GM21360 (cell line): ENCODE data around the gene SCNM1.
"Not testable (repeated sequence)": the region's sequence is repeated elsewhere in the genome, so short reads cannot be mapped to it uniquely, and the experiment has no call there.

Experiments used
- ATAC-seq: cut with Tn5 transposase; IDR thresholded peaks from one replicate; pipeline ENCODE4 v1.9.1; 2021; ENCODE audit warnings: mild to moderate bottlenecking, moderate library complexity; ENCODE audit not compliant: unreplicated experiment

SCNM1 gene

DNA sequence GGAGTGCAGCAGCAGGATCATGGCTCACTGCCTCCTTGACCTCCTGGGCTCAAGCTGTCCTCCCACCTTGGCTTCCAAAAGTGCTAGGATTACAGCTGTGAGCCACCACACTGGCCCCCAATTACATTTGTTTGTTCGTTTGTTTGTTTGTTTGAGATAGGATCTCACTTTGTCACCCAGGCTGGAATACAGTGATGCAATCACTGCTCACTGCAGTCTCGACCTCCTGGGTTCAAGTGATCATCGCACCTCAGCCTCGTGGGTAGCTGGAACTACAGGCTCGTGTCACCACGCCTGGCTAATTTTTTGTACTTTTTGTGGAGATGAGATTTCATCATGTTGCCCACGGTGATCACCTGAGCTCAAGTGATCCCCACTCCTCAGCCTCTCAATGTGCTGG lies 26.1 kb downstream of the SCNM1 start:
- ATAC-seq = no peak

DNA sequence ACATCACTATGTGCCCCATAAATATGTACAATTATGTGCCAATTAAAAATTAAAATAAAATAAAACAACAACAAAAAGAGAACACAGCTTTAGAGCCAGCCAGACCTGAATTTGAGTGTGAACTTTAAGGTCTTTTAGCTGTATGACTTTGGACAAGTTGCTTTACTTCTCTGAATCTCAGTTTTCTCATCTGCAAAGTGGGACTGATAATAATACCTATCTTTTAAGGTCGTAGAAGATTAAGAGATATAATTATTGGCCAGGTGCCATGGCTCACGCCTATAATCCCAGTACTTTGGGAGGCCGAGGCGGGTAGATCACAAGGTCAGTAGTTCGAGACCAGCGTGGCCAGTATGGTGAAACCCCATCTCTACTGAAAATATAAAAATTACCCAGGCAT lies 27.4 kb downstream of the SCNM1 start:
- no peak for ATAC-seq

DNA sequence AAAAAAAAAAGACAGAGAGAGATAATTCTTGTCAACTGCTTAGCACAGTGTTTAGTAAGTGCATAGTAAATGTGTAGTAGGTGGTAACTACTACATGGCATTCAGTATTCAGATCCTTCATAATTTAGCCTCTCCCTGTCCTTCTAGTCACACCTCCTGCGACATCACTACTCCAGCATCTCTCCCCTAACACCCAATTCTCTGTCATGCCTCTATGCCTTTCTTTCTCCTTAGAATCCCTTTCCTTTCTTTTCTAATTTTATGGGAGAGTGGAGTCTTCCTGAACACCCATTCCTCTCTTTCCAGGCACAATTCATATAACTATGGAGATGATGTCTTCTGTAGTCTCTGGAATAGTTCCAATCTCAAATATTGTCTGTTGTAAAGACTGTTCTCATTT lies 27.9 kb downstream of the SCNM1 start:
- no peak for ATAC-seq

DNA sequence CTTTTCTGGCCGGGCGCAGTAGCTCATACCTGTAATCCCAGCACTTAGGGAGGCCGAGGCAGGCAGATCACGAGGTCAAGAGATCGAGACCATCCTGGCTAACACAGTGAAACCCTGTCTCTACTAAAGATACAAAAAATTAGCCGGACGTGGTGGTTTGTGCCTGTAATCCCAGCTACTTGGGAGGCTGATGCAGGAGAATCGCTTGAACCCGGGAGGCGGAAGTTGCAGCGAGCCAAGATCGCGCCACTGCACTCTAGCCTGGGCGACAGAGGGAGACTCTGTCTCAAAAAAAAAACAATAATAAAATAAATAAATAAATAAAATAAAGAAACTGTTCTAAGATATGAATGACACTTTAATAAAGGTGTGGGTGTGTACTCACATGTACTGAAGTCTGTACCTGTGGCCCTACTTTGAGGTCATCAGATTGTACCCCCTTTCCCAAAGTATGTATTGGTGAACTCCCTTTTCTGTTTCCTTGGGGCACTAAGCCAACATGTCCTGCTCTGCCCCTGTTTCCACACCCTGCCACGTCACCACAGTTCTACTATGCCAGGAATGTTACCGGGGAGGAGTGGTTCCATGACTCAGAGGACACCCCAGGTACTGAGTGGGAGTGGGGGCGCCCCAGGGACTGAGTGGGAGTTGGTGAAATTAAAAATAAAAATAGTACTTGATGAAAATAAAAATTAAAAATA lies 29.1 kb downstream of the SCNM1 start:
- not testable (repeated sequence) for ATAC-seq

DNA sequence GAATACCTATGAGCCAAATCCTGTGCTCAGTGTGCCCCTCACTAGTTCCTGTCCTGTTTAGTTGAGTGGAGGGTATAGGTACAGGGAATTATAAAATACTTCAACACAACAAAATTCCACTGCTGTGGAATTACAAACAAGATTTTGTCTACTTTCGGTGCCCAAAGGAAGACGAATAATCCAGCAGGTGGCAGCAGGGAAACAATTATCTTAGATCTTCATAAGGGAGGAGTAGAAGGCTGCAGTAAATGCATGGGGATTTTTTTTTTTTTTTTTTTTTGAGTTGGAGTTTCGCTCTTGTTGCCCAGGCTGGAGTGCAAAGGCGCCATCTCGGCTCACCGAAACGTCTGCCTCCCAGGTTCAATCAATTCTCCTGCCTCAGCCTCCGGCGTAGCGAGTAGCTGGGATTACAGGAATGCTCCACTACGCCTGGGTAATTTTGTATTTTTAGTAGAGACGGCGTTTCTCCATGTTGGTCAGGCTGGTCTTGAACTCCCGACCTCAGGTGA lies 30.4 kb downstream of the SCNM1 start:
- no peak for ATAC-seq

DNA sequence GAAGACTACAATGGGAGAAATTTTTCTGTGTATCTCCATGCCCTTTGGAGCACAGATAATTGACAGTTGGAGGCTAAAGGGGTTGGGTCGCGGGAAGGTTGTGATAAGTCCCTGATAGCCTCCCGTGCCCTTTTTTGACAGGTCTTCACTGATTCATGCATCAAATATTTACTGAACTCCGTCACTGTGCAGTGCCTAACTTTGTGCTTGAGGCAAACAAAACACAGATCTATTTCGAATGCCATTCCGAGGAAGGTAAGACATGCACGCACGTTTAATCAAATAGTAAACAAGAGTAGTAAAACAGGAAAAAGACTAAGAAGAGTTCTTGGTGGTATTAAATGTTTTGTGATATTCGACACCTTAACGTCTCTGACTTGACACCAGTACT lies 31.9 kb downstream of the SCNM1 start:
- ATAC-seq = no peak

DNA sequence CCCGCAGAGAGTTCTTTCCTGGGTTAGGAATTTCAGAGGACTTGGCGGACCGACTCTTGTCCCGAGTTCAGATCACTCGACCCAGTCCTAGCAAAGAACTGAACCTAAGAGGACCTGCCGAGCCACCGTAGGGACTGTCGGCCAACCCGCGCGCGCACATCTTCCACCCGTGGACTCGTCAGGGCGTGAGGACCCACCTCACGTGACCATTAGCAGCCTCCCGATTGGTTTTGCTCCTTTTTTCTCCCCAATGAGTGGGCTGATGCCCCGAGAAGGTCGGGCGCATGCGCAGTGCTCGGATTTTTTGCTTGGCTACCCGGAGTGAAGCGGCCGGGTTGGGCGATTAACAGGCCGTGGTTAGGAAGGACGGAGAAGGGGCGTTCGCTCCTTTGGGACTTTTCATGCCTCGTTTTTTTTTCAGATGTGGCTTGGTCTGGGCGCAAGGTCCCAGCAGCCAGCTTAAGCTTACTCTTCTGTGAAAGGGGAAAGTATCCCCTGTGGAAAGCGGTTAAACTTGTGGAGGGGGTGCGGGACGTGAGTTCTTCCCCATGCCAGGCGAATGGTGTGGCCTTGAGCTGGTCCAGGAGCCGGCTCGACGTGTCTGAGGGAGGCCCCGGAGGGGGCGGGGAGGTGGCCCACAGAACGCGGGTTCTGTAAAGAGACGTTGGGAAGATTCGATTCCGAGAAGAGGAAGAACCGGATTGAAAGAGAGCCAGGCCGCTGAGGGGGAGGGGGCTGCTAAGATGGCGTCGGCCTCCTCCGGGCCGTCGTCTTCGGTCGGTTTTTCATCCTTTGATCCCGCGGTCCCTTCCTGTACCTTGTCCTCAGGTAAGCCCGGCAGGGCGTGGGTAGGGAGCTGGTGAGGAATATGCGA lies 32.5 kb downstream of the SCNM1 start, which contains the start of gene PIP5K1A:
Gene PIP5K1A (plus strand): TSS at position 299 of the 874 bp plus-strand sequence. CDS start 445 bp downstream, at position 744.
- peak; percentile 74 for ATAC-seq

DNA sequence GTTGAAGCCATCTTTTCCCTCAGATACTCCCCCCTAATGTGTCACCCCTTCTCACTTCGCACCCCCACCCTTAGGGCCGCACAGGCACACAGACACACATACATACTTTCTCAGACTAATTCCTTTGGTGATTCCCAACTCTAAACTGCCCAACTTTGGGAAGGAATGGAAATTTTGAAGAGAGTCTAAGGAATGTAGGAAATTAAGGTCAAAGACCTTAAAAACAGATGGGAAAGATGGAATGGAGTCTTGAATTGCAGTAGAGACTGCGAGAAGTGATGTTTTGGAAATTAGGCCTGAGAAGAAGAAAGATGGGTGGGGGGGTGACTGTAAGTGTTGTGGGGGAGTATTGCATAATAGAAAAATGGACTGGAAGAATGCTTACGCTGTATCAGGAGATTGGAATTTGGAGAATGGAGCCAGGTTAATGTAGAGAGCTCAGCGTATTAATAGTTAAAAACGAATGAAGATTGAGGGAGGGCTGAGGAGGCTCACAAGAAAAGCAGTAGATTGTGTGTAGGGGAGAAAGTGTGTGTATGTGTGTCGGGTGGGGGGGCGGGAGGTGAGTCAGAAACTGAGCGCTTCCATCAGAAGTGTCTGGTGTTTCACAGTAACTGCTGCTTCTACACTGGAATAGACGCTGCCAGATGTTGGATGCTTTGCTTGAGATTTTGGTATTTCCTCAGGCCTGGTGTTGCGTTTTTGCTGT lies 34.1 kb downstream of the SCNM1 start:
- no peak for ATAC-seq

DNA sequence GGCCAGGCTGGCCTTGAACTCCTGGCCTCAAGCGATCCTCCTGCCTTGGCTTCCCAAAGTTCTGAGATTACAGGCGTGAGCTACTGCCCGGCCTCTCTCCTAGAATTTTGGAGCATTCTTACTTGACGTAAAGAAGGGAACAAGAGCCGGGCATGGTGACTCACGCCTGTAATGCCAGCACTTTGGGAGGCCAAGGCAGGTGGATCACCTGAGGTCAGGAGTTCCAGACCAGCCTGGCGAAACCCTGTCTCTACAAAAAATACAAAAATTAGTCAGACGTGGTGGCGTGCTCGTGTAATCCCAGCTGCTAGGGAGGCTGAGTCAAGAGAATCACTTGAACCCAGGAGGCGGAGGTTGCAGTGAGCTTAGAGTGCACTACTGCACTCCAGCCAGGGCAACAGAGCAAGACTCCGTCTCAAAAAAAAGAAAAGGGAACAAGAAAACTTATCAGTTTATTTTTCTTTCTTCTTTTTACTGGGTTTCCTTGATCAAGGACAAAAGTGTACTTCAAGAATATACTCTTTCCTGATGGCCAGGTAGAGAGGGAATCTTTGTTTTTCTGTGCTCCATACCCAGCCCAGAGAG lies 39.5 kb downstream of the SCNM1 start:
- not testable (repeated sequence) for ATAC-seq

DNA sequence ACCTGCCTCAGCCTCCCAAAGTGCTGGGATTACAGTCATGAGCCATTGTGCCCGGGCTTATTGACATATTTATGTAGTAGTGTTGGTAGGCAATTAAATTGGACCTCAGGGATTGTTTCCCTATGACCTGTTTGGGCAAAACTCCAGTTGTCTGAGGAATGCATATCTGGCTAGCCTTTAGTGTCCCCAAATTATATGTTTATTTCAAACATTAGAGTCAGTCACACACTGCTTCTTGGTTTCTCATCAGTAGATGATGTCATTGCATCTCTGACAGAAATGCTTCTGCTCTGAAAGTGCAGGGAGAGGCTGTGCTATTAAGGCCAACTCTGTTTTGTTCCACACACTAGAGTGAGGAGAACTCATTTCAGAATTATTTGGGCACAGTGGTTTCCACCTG lies 44.9 kb downstream of the SCNM1 start:
- ATAC-seq = no peak

DNA sequence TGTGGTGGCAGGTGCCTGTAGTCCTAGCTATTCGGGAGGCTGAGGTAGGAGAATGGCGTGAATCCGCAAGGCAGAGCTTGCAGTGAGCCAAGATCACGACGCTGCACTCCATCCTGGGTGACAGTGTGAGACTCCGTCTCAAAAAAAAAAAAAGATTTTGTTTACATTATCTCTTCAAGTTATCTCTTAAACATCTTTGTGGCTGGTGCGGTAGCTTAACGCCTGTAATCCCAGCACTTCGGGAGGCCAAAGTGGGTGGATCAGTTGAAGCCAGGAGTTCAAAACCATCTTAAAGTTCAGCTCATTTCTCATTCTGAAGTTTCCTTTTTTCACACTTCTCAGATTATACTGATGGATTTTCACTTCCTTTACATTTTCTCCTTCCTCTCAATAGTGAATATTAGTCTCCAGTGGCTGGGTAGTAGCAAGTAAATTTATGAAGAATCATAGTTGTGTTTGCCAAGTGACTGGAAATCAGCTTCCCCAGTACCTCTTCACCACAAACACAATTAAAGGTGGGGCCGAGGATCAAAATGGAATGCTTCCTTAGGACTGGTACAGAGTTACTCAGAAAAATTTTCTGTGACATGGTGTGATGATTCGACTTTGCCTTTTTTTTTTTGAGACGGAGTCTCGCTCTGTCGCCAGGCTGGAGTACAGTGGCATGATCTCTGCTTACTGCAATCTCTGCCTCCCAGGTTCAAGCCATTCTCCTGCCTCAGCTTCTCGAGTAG lies 46.2 kb downstream of the SCNM1 start:
- ATAC-seq = no peak

DNA sequence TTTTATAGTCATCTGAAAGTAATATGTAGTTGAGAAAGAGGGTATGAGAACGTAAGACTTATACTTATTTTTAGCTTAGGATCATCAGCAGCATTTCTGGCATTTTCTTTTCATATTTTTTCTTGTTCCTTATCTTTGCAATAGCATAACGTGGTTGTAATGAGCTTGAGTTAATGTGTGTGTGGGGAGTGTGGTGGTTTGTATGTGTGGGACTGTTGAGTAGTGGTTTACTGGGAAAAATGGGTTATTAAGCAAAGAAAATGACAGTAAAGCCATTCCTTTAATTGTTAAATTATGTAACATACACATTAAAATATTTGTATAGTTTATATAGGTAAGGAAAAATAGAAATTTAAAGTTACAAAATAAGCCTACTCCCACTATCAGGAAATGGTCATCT lies 47.6 kb downstream of the SCNM1 start:
- no peak for ATAC-seq
